Mammary epithelial cell (primary cell): ENCODE results near the gene RAD52.

Experiments used
- CTCF ChIP-seq, 2 donors: IDR thresholded peaks in 1 of 2; conservative IDR thresholded peaks in 1 of 2; 2 replicates each; pipeline ENCODE4 v1.5.1; 2011 to 2012; ENCODE audit warnings: inconsistent platforms in 2 of 2, low read length in 2 of 2, mild to moderate bottlenecking in 2 of 2, control low read depth in 1 of 2, low read depth in 1 of 2; ENCODE audit not compliant: insufficient read depth in 1 of 2; ENCODE audit errors: extremely low read depth in 1 of 2
- EZH2 ChIP-seq: IDR thresholded peaks from 2 replicates; pipeline ENCODE4 v1.6.1; 2012; ENCODE audit warnings: low read length, inconsistent platforms, borderline replicate concordance

DNA sequence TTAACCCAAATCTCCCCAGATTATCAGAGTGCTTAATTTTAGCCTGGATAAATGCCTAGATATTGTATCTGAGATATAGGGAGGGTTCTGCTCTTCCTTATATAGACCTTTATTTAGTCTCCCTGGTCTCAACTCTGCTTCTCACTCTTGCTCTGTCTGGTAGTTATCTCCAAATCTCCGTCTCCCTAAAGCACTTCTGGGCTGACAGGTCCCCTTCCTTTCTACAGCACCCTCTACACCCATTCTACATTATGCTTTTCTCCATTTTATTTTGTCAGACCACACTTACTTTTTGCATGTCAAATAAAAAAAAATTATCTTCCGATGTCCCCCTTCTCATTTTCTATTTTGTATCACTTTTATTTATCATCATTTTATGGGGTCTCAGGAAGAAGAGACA, 39.6 kb upstream of the RAD52 start:
- TF ChIP-seq CTCF (conservative IDR thresholded peaks at IDR 0.05 in 1 of 2, IDR thresholded peaks at IDR 0.05 in 1 of 2; ENCODE audit: extremely low read depth in 1 of 2, insufficient read depth in 1 of 2, low read depth in 1 of 2, low read length in 2 of 2) (no peak), EZH2 (no peak)
